Stimulated activated CD4-positive, alpha-beta T cell treated with anti-CD3 and anti-CD28 coated beads, Interleukin-1b, Interleukin-23, amount 100 ng/mL, for 48 hours (primary cell): ENCODE results near the gene ACOXL.

ENCODE experiments used
- DNase-seq: peaks from one replicate; pipeline ENCODE4 v3.0.0-alpha.2; 2020

Gene ACOXL

GRCh38 chr2:110983133-110983532, 250.8 kb downstream of the ACOXL start:
- no peak for DNase-seq

GRCh38 chr2:110984694-110985490, 252.5 kb downstream of the ACOXL start:
- DNase-seq = no peak

GRCh38 chr2:110990440-110990839, 258.1 kb downstream of the ACOXL start:
- no peak for DNase-seq

- DNase-seq = no peak
Measured at GRCh38 chr2:110991911-110992310, 259.5 kb downstream of the ACOXL start.

- no peak for DNase-seq
Measured at GRCh38 chr2:110992886-110993285, 260.5 kb downstream of the ACOXL start.

GRCh38 chr2:110993557-110994231, 261.3 kb downstream of the ACOXL start:
- no peak for DNase-seq

GRCh38 chr2:110994250-110994961, 262.0 kb downstream of the ACOXL start:
- DNase-seq = no peak

- DNase-seq = no peak
Measured at GRCh38 chr2:110995911-110996310, 263.5 kb downstream of the ACOXL start.

- DNase-seq = no peak
Measured at GRCh38 chr2:110997331-110998045, 265.1 kb downstream of the ACOXL start.

- no peak for DNase-seq
Measured at GRCh38 chr2:110998311-110998710, 265.9 kb downstream of the ACOXL start.

GRCh38 chr2:110999626-111000025, 267.3 kb downstream of the ACOXL start:
- DNase-seq = no peak

- DNase-seq = no peak
Measured at GRCh38 chr2:111005307-111005706, 272.9 kb downstream of the ACOXL start.

GRCh38 chr2:111005821-111006220, 273.4 kb downstream of the ACOXL start:
- DNase-seq = no peak

GRCh38 chr2:111007757-111008688, 275.6 kb downstream of the ACOXL start:
- no peak for DNase-seq

- DNase-seq = no peak
Measured at GRCh38 chr2:111011218-111011617, 278.8 kb downstream of the ACOXL start.

GRCh38 chr2:111015283-111015995, 283.1 kb downstream of the ACOXL start:
- no peak for DNase-seq

- DNase-seq = no peak
Measured at GRCh38 chr2:111017034-111017622, 284.8 kb downstream of the ACOXL start.

- DNase-seq = no peak
Measured at GRCh38 chr2:111017909-111018308, 285.5 kb downstream of the ACOXL start.

- DNase-seq = no peak
Measured at GRCh38 chr2:111019381-111019780, 287.0 kb downstream of the ACOXL start.

GRCh38 chr2:111022633-111023032, 290.3 kb downstream of the ACOXL start:
- DNase-seq = no peak

GRCh38 chr2:111024496-111024895, 292.1 kb downstream of the ACOXL start:
- DNase-seq = no peak
